ENCODE results near the gene TNKS2. TPM values are rescaled to one million over a fixed set of nuclear protein-coding genes. Genes with fewer than 3 reads are reported as not detected.

The TNKS2 gene
- total and polyA plus RNA-seq, 8 donors = 5.2 to 22.6 (median 14.3) TPM

- Histone ChIP-seq H3K27ac (no peak overlapping the region), H3K4me1 (peaks cover 0 to 3% (median 0%) of the 10 kb centered on the region in 3 donors), H3K4me3 (no peak overlapping the region), H3K36me3 (peaks cover 0 to 55% (median 17%) of the 10 kb centered on the region in 3 donors), H3K9me3 (no peaks in the 10 kb centered on the region), H3K27me3 (no peaks in the 10 kb centered on the region)
- intact Hi-C loops (cut with DNase I) = no loop called here
- 65 to 70% methylated on average over 2 of the region's 2 CpGs for WGBS, 2 donors
- ATAC-seq (peak in 1 of 4 donors; percentile 29), FAIRE-seq (no peak), DNase-seq (no peak)
- no peak for TF ChIP-seq CTCF (IDR thresholded peaks at IDR 0.05)
Measured at GRCh38 chr10:91816981-91817380, 18.8 kb downstream of the TNKS2 start.

- WGBS, 2 donors = 83 to 85% methylated on average over 3 of the region's 3 CpGs
- intact Hi-C loops (cut with DNase I) = no loop called here
- no peak for ATAC-seq
- Histone ChIP-seq H3K27ac (no peak overlapping the region), H3K4me1 (peaks cover 0 to 3% (median 0%) of the 10 kb centered on the region in 3 donors), H3K36me3 (peaks cover 0 to 73% (median 21%) of the 10 kb centered on the region in 3 donors), H3K27me3 (no peaks in the 10 kb centered on the region), H3K4me3 (no peak overlapping the region), H3K9me3 (no peaks in the 10 kb centered on the region)
- TF ChIP-seq CTCF (IDR thresholded peaks at IDR 0.05) = no peak
- no peak for FAIRE-seq
- no peak for DNase-seq
Measured at GRCh38 chr10:91820144-91820543, 21.9 kb downstream of the TNKS2 start.

- no peak for TF ChIP-seq CTCF (IDR thresholded peaks at IDR 0.05)
- H3K9me3 ChIP-seq = no peaks in the 10 kb centered on the region
- no peak for ATAC-seq
- H3K4me3 ChIP-seq = no peak overlapping the region
- 93 to 94% methylated on average over 1 of the region's 1 CpG for WGBS, 2 donors
- H3K27me3 ChIP-seq = no peaks in the 10 kb centered on the region
- no peaks in the 10 kb centered on the region for H3K4me1 ChIP-seq
- H3K27ac ChIP-seq = no peak overlapping the region
- no peak for DNase-seq
- FAIRE-seq = no peak
- peaks cover 0 to 80% (median 27%) of the 10 kb centered on the region in 3 donors for H3K36me3 ChIP-seq
- intact Hi-C loops (cut with DNase I) = no loop called here
Measured at GRCh38 chr10:91824076-91824475, 25.9 kb downstream of the TNKS2 start.

GRCh38 chr10:91829268-91829667 lies 31.0 kb downstream of the TNKS2 start:
- Histone ChIP-seq H3K27ac (no peak overlapping the region), H3K4me1 (no peaks in the 10 kb centered on the region), H3K9me3 (no peaks in the 10 kb centered on the region), H3K4me3 (no peak overlapping the region), H3K36me3 (peaks cover 3 to 77% (median 37%) of the 10 kb centered on the region in 3 donors), H3K27me3 (no peaks in the 10 kb centered on the region)
- no peak for TF ChIP-seq CTCF (IDR thresholded peaks at IDR 0.05)
- WGBS, 2 donors = 71 to 78% methylated on average over 2 of the region's 2 CpGs
- intact Hi-C loops (cut with DNase I) = no loop called here
- ATAC-seq = no peak
- no peak for DNase-seq
- FAIRE-seq = no peak

- no peaks in the 10 kb centered on the region for H3K9me3 ChIP-seq
- ATAC-seq (peak in 2 of 4 donors; percentile 60 to 73), FAIRE-seq (no peak), DNase-seq (no peak)
- H3K27ac ChIP-seq = no peak overlapping the region
- no peaks in the 10 kb centered on the region for H3K4me1 ChIP-seq
- H3K27me3 ChIP-seq = no peaks in the 10 kb centered on the region
- WGBS, 2 donors = 59 to 77% methylated on average over 3 of the region's 3 CpGs
- H3K36me3 ChIP-seq = peaks cover 0 to 76% (median 30%) of the 10 kb centered on the region in 3 donors
- no peak overlapping the region for H3K4me3 ChIP-seq
- intact Hi-C loops (cut with DNase I) = no loop called here
- no peak for TF ChIP-seq CTCF (IDR thresholded peaks at IDR 0.05)
Measured at GRCh38 chr10:91838199-91838598, 40.0 kb downstream of the TNKS2 start.
